ENCODE results near the gene TRIM2. TPM values are rescaled to one million over a fixed set of nuclear protein-coding genes. Genes with fewer than 3 reads are reported as not detected.

TRIM2 gene
- total RNA-seq, 2 donors from 2014 or later: 1.3 to 1.4 TPM

DNA sequence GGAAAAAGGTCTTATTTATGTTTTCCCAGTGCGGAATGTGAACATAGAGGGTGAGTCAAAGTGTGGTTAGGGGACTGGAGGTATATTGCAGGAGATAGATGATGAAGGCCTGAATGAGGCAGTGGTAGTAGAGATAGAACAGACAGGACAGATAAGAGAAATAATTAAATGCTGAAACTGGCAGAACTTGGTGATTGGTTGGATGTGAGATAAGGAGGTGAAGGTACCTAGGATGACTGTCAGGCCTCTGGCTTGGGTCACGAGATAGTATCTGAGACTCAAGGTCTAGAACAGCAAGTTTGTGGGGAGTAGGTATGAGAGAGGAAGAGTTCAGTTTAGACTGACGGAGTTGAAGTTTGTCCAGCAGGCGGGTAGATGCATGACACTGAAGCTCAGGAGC is 143.8 kb downstream of the TRIM2 start:
- H3K27ac Mint-ChIP-seq: no peak overlapping the region
- H3K4me1 Mint-ChIP-seq (ENCODE audit: low read depth): peaks cover 36% of the 10 kb centered on the region
- H3K27me3 Mint-ChIP-seq (ENCODE audit: low read depth): no peaks in the 10 kb centered on the region
- ATAC-seq (replicated peaks in 1 of 2): no peak
- DNase-seq: no peak
- H3K36me3 Mint-ChIP-seq (ENCODE audit: insufficient read depth in 2 of 2): peaks cover 2 to 9% of the 10 kb centered on the region in 2 donors
- H3K4me3 Mint-ChIP-seq: peak overlapping the region in 1 of 2 donors; percentile 3
- H3K9me3 Mint-ChIP-seq: no peaks in the 10 kb centered on the region

DNA sequence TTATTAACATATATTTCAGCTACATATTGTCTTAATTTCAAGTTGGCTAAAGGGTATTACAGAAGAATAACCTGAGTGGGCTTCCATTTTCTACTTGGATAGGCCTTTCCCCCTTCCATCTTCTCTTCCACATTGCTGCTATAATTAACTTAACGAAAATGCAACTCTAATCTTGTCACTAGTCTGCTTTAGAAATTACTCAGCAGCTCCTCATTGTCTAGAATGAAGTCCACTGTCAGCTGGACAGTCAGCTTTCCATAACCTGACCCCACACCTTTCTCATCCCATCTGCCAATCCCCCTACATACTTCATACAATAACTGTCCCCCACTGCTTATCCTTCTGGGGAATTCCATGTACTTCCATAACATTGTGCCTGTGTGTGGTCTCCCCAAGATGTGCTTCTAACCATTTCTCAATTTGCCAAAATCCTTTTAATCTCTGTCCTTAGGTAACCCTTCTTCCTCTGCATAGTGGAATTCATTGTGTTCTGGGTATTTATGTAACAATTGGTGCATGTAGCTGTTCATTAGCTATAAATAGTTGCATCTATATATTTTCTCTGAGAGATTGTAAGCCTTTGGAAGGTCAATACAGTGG is 145.1 kb downstream of the TRIM2 start:
- DNase-seq: no peak
- peaks cover 31% of the 10 kb centered on the region for H3K4me1 Mint-ChIP-seq (ENCODE audit: low read depth)

DNA sequence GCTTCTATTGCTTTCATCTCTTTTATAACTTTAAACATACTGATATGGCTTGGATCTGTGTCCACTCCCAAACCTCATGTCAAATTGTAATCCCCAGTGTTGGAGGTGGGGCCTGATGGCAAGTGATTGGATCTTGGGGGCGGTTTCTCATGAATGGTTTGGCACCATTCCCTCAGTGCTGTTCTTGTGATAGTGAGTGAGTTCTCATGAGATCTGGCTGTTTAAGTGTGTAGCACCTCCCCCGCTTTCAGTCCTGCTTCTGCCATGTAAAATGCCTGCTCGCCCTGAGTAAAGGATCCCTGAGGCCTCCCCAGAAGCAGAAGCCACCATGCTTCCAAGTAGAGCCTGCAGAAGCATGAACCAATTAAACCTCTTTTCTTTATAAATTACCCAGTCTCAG is 157.9 kb downstream of the TRIM2 start:
- Mint-ChIP-seq H3K27me3 (ENCODE audit: low read depth) (no peaks in the 10 kb centered on the region), H3K36me3 (ENCODE audit: insufficient read depth in 2 of 2) (peaks cover 7 to 48% of the 10 kb centered on the region in 2 donors), H3K9me3 (peaks cover 0 to 2% of the 10 kb centered on the region in 2 donors), H3K4me3 (no peak overlapping the region), H3K27ac (no peak overlapping the region), H3K4me1 (ENCODE audit: low read depth) (peaks cover 11% of the 10 kb centered on the region)
- ATAC-seq (replicated peaks in 1 of 2) (no peak), DNase-seq (no peak)

More for the DNA sequence above, 145.1 kb downstream of the TRIM2 start:
- H3K9me3 Mint-ChIP-seq: no peaks in the 10 kb centered on the region
- H3K36me3 Mint-ChIP-seq (ENCODE audit: insufficient read depth in 2 of 2): peaks cover 2 to 9% of the 10 kb centered on the region in 2 donors
- no peak for ATAC-seq (replicated peaks in 1 of 2)
- H3K27ac Mint-ChIP-seq: no peak overlapping the region
- H3K4me3 Mint-ChIP-seq: no peak overlapping the region
- no peaks in the 10 kb centered on the region for H3K27me3 Mint-ChIP-seq (ENCODE audit: low read depth)

DNA sequence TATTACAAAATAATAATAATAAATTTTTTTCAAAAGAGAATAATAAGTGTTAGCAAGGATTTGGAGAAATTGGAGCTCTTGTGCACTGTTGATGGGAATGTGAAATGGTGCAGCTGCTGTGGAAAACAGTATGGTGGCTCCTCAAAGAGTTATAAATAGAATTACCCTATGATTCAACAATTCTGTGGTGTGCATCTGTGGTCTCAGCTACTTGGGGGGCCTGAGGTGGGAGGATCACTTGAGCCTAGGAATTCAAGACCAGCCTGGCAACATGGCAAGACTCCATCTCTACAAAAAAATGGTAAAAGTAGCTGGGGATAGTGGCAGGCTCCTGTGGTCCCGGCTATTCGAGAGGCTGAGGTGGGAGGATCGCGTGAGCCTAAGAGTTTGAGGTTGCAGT is 159.8 kb downstream of the TRIM2 start:
- Mint-ChIP-seq H3K27me3 (ENCODE audit: low read depth) (no peaks in the 10 kb centered on the region), H3K4me1 (ENCODE audit: low read depth) (peaks cover 8% of the 10 kb centered on the region), H3K4me3 (no peak overlapping the region), H3K36me3 (ENCODE audit: insufficient read depth in 2 of 2) (peaks cover 14 to 53% of the 10 kb centered on the region in 2 donors), H3K9me3 (peaks cover 0 to 2% of the 10 kb centered on the region in 2 donors), H3K27ac (no peak overlapping the region)
- no peak for DNase-seq
- no peak for ATAC-seq (replicated peaks in 1 of 2)

DNA sequence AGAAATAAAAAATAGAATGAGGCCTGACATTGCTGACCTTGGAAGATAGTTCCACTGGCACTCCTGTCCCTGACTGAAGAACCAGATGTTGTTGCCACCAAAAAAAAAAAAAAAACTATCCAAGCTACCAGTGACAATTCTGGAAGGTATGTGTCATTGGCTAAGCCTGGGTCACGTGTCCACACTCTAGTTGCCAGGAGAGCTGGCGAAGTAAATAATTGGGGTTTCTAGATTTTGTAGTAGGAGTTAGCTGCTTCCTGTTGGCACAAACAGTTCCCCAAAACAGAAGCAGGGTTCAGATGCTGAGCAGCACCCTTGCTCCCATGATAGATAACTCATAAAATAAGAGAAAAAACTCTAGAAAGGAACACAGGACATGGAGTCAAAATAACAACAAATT is 160.8 kb downstream of the TRIM2 start:
- H3K27ac Mint-ChIP-seq: no peak overlapping the region
- DNase-seq (no peak), ATAC-seq (replicated peaks in 1 of 2) (no peak)
- peaks cover 16 to 53% of the 10 kb centered on the region in 2 donors for H3K36me3 Mint-ChIP-seq (ENCODE audit: insufficient read depth in 2 of 2)
- H3K4me1 Mint-ChIP-seq (ENCODE audit: low read depth): peaks cover 8% of the 10 kb centered on the region
- no peak overlapping the region for H3K4me3 Mint-ChIP-seq
- peaks cover 0 to 2% of the 10 kb centered on the region in 2 donors for H3K9me3 Mint-ChIP-seq
- no peaks in the 10 kb centered on the region for H3K27me3 Mint-ChIP-seq (ENCODE audit: low read depth)

DNA sequence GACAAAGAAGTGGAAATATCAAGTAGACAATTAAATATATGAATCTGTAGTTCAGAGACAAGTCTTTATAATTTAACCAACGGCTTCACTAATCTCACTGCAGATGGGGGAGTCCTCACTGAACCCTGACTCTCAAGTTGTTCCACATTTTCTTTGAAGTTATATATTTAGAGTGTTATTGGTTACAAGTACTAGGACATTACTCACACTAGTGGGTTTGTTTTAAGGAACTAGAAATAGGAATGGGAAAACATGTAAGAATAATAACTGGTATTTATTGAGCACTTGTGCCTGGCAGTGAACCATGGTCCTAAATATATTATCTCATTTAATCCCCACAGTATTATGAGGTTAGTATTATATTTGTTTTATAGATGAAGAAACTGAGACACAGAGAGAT is 162.2 kb downstream of the TRIM2 start:
- DNase-seq: no peak
- H3K36me3 Mint-ChIP-seq (ENCODE audit: insufficient read depth in 2 of 2): peaks cover 22 to 52% of the 10 kb centered on the region in 2 donors

DNA sequence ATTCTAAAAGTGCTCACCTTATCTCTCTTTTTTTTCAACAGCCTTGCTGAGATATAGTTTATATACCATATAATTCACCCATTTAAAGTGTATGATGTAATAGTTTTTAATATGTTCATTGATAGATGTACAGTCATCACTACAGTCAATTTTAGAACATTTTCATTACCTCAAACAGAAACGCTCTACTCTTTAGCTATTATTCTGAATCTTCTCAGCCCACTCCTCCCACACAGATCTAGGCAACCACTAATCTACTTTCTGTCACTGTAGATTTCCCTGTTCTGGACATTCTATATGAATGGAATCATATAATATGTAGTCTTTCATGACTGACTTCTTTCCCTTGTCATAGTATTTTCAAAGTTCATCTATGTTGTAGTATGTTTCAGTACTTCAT is 162.8 kb downstream of the TRIM2 start:
- no peaks in the 10 kb centered on the region for H3K27me3 Mint-ChIP-seq (ENCODE audit: low read depth)
- DNase-seq (no peak), ATAC-seq (replicated peaks in 1 of 2) (peak; percentile 47 to 65)
- H3K9me3 Mint-ChIP-seq: peaks cover 2 to 3% of the 10 kb centered on the region in 2 donors
- no peak overlapping the region for H3K27ac Mint-ChIP-seq
- no peak overlapping the region for H3K4me3 Mint-ChIP-seq
- peaks cover 16% of the 10 kb centered on the region for H3K4me1 Mint-ChIP-seq (ENCODE audit: low read depth)
- peaks cover 26 to 53% of the 10 kb centered on the region in 2 donors for H3K36me3 Mint-ChIP-seq (ENCODE audit: insufficient read depth in 2 of 2)

More for the DNA sequence above, 162.2 kb downstream of the TRIM2 start:
- Mint-ChIP-seq H3K27me3 (ENCODE audit: low read depth) (no peaks in the 10 kb centered on the region), H3K4me3 (no peak overlapping the region), H3K9me3 (peaks cover 0 to 2% of the 10 kb centered on the region in 2 donors), H3K27ac (no peak overlapping the region), H3K4me1 (ENCODE audit: low read depth) (peaks cover 12% of the 10 kb centered on the region)
- ATAC-seq (replicated peaks in 1 of 2): no peak

DNA sequence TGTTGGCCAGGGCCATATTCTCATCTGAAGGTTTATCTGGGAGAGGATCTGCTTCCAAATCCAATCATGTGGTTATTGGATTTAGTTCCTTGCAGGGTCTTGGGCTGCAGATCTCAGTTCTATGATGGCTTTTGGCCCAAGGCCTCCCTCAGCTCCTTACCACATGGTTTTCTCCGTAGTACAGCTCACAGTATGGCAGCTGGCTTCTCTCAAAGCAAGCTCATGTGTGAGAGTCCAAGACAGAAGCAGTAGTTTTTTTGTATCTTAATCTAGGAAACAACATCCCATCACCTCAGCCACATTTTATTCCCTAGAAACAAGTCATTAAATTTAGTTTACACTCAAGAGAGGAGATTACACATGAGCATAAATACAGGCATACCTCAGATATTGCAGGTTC is 164.8 kb downstream of the TRIM2 start:
- H3K9me3 Mint-ChIP-seq: peaks cover 3 to 4% of the 10 kb centered on the region in 2 donors
- no peak overlapping the region for H3K4me3 Mint-ChIP-seq
- no peak overlapping the region for H3K27ac Mint-ChIP-seq
- H3K27me3 Mint-ChIP-seq (ENCODE audit: low read depth): no peaks in the 10 kb centered on the region
- H3K36me3 Mint-ChIP-seq (ENCODE audit: insufficient read depth in 2 of 2): peaks cover 24 to 53% of the 10 kb centered on the region in 2 donors
- no peak for DNase-seq
- H3K4me1 Mint-ChIP-seq (ENCODE audit: low read depth): peaks cover 16% of the 10 kb centered on the region
- no peak for ATAC-seq (replicated peaks in 1 of 2)

DNA sequence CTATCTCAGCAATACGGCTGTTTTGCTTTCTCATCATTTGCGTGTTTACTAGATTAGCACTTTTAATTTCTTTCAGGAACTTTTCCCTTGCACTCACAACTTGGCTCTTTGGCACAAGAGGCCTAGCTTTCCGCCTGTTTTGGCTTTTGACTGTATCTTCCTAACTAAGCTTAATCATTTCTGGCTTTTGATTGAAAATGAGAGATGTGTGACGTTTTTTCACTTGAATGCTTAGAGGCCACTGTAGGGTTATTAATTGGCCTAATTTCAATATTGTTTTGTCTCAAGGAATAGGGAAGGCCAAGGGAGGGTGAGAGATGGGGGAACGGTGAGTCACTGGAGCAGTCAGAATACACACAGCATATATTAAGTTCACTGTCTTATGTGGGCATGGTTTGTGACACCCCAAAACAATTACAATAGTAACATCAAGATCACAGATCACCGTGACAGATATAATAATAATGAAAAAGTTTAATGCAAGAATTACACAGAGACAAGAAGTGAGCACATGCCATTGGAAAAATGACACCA is 167.5 kb downstream of the TRIM2 start:
- H3K27me3 Mint-ChIP-seq (ENCODE audit: low read depth): no peaks in the 10 kb centered on the region
- H3K4me3 Mint-ChIP-seq: no peak overlapping the region
- H3K4me1 Mint-ChIP-seq (ENCODE audit: low read depth): peaks cover 14% of the 10 kb centered on the region
- peaks cover 1 to 3% of the 10 kb centered on the region in 2 donors for H3K9me3 Mint-ChIP-seq
- H3K27ac Mint-ChIP-seq: no peak overlapping the region
- peak; percentile 70 to 82 for ATAC-seq (replicated peaks in 1 of 2)
- no peak for DNase-seq
- peaks cover 24 to 45% of the 10 kb centered on the region in 2 donors for H3K36me3 Mint-ChIP-seq (ENCODE audit: insufficient read depth in 2 of 2)

DNA sequence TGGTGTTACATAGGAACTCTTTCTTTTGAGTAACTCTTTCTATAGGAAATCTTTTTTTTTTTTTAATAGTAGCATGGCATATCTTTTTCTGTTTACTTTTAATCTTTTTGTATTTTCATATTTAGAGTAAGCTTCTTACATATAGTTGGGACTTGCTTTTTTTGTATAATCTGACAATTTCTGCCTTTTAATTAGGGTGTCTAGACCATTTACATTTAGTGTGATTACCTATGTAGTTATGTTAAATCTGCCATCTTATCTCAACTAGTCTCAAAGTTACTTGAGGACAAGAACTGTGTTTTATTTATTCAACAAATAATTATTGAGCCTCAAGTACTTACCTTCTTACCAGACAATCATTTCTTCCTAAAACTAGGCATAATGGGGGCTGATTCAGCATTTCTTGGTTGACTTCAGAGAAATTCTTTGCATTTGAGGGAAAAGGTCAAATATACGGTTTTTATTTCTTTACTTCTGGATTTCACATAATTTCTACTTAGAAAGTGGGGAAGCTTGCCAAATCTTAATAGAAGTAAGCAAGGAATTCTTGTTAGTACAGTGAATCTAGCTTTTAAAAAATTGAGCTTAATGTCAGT is 168.8 kb downstream of the TRIM2 start:
- peaks cover 19 to 37% of the 10 kb centered on the region in 2 donors for H3K36me3 Mint-ChIP-seq (ENCODE audit: insufficient read depth in 2 of 2)
- peaks cover 1 to 3% of the 10 kb centered on the region in 2 donors for H3K9me3 Mint-ChIP-seq
- ATAC-seq (replicated peaks in 1 of 2) (no peak), DNase-seq (no peak)
- H3K27me3 Mint-ChIP-seq (ENCODE audit: low read depth): no peaks in the 10 kb centered on the region
- no peak overlapping the region for H3K27ac Mint-ChIP-seq
- H3K4me1 Mint-ChIP-seq (ENCODE audit: low read depth): peaks cover 7% of the 10 kb centered on the region
- no peak overlapping the region for H3K4me3 Mint-ChIP-seq

DNA sequence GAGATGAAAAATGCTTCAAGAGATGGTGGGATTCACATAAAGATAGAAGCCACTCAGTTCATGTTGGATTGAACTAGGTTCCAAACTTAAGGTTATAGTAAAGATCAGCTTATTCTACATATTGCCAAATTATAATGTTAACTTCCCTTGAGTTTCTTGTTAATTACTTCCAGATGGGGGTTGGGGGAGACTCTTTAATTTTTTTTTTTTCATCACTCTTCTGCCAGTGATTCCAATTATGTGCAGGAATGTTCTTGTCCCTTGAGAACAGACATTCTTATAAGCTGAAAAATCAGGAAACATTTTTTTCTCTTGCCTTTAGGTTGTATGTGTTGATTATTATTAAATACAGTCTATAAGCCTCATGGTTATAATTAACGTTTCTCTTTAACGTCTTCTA is 170.2 kb downstream of the TRIM2 start:
- H3K27ac Mint-ChIP-seq: no peak overlapping the region
- H3K9me3 Mint-ChIP-seq: peaks cover 1 to 3% of the 10 kb centered on the region in 2 donors
- no peak for ATAC-seq (replicated peaks in 1 of 2)
- H3K4me3 Mint-ChIP-seq: no peak overlapping the region
- H3K27me3 Mint-ChIP-seq (ENCODE audit: low read depth): no peaks in the 10 kb centered on the region
- peaks cover 14 to 34% of the 10 kb centered on the region in 2 donors for H3K36me3 Mint-ChIP-seq (ENCODE audit: insufficient read depth in 2 of 2)
- H3K4me1 Mint-ChIP-seq (ENCODE audit: low read depth): peaks cover 7% of the 10 kb centered on the region
- DNase-seq: no peak

DNA sequence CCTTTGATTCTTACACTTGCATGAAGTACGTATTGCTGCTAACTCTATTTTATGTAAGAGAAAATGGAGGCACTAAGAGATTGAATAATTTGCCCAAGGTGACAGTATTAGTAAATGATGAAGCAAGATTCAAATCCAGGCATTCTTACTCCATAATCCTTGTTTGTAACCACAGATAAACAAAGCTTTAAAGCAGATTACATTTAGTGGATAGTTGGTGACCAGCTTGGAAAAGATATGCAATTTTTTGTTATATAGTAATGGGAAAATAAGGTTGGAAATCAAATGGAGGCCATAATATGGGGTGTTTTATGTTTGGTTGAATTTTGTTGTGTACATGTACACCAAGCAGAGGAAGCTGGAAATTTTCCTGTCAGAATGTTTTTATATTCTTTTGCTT is 171.1 kb downstream of the TRIM2 start:
- no peak for ATAC-seq (replicated peaks in 1 of 2)
- H3K36me3 Mint-ChIP-seq (ENCODE audit: insufficient read depth in 2 of 2): peaks cover 11 to 30% of the 10 kb centered on the region in 2 donors
- no peak overlapping the region for H3K27ac Mint-ChIP-seq

DNA sequence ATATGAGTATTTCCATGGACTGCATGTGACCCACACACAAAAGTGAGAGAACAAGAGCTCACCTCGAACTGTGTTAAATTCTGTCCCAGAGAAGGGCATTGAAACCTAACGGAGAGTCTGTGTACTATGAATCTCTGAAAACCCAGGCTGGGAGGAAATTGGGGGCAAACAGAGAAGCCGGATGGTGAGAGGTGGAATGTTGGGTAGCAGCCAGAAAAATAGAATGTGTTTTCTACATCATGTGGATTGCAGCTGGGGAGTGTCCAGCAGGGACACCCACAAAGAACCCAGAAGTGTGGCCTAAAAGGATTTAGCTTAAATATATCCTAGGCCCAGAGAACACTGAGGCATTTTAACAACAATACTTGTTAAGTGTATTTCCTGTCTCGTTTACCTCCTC is 178.9 kb downstream of the TRIM2 start:
- H3K4me1 Mint-ChIP-seq (ENCODE audit: low read depth): no peaks in the 10 kb centered on the region
- H3K27ac Mint-ChIP-seq: no peak overlapping the region
- no peaks in the 10 kb centered on the region for H3K9me3 Mint-ChIP-seq
- peaks cover 0 to 11% of the 10 kb centered on the region in 2 donors for H3K36me3 Mint-ChIP-seq (ENCODE audit: insufficient read depth in 2 of 2)
- H3K4me3 Mint-ChIP-seq: no peak overlapping the region
- ATAC-seq (replicated peaks in 1 of 2): no peak
- no peaks in the 10 kb centered on the region for H3K27me3 Mint-ChIP-seq (ENCODE audit: low read depth)
- DNase-seq: no peak

More for the DNA sequence above, 171.1 kb downstream of the TRIM2 start:
- H3K4me1 Mint-ChIP-seq (ENCODE audit: low read depth): peaks cover 7% of the 10 kb centered on the region
- no peak for DNase-seq
- H3K4me3 Mint-ChIP-seq: no peak overlapping the region
- H3K9me3 Mint-ChIP-seq: peaks cover 1 to 3% of the 10 kb centered on the region in 2 donors
- H3K27me3 Mint-ChIP-seq (ENCODE audit: low read depth): no peaks in the 10 kb centered on the region
